Activated CD4-positive, alpha-beta T cell treated with anti-CD3 and anti-CD28 coated beads, Interleukin-2, amount 50 U/mL, for 24 hours (primary cell): Measurements from ENCODE around the gene CIT.

Source experiments
- DNase-seq, 2 donors: peaks; one replicate each; pipeline ENCODE4 v3.0.0-alpha.2; 2020; ENCODE audit warnings: low read depth in 1 of 2, low spot score in 1 of 2

Gene CIT

DNA sequence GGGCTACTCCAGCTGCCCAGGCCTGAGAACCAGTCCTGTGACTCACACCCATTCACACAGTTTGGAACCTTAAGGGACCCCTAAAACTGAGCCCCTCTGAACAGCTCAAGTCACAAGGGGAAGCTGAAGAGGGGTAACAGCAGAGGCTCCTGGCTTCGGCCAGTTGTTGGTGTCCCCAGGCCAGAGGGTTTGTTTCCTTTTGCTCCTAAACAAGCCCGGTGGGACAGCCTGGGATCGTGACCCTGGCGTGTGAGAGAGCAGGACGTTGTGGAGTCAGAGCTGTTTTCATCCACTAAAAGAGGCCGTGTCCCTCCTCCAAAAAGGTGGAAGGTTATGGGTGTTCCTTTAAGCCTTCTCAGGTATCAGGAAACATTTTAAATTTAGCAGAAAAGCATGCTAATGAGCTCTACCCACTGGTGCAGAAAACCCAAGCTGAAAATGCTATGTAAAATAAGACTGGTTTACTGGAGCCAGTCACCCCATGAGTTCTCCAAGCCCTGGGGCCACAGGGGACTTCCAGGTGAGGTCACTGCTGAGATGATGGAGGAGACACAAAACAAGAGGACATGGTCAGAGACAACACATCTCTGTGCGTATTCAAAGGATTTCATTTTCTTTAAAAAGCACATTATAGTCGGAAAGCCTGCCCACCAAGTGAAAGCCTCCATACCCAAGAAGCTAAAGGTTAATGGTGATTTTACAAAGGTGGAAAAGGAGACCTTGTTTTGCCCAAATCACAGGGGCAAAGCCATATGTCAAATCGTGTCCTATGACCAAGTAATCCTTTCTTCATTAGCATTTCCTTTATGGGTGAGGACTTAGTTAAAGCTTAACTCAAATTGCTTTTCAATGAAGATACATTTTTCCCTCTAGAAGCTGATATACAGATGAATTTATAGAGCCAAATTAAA, 195.1 kb downstream of the CIT start:
- DNase-seq, result no peak

- no peak for DNase-seq
Observed at GRCh38 chr12:119681111-119681510, 196.0 kb downstream of the CIT start.

GRCh38 chr12:119679490-119679889, 197.6 kb downstream of the CIT start:
- no peak for DNase-seq

- DNase-seq, result no peak
Observed at GRCh38 chr12:119679081-119679480, 198.0 kb downstream of the CIT start.

GRCh38 chr12:119678459-119678858, 198.7 kb downstream of the CIT start:
- no peak for DNase-seq

DNA sequence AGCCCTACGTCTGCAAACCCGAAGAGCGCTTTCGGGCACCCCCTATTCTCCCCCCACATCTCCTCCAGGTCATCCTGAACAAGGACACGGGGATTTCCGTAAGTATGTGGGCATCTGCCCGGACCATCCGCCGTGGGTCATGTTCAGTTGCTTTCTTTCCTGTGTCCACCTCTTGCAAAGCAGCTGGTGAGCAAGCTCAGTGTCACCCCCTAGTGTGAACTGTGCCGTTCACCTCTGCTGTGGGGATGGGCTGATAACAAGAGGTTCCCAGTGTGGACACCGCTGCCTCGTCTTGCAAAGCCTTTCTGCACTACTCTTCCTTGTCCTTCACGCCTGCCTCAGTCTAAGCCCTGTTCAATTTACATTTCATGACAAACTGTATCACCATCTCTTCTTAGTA, 200.5 kb downstream of the CIT start:
- DNase-seq, result no peak

DNA sequence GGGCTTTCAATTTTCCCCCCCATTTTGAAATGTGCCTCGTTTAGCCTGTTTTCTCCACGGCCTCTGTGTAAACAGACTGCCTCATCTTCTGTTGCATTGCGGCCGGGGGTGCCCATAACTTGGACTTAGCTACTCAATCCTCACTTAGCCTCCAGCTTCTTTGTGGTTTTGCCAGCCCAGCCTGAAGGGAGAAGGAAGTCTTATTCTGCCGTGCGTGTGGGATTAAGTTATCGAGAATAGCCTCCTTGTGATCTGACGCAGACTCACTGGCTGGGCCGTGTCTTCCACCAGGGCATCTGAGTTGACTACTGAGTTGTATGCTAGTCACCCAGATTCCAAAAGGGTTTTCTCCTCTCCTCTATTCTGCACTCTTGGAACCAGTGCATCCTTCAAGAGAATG, 201.1 kb downstream of the CIT start:
- no peak for DNase-seq

DNA sequence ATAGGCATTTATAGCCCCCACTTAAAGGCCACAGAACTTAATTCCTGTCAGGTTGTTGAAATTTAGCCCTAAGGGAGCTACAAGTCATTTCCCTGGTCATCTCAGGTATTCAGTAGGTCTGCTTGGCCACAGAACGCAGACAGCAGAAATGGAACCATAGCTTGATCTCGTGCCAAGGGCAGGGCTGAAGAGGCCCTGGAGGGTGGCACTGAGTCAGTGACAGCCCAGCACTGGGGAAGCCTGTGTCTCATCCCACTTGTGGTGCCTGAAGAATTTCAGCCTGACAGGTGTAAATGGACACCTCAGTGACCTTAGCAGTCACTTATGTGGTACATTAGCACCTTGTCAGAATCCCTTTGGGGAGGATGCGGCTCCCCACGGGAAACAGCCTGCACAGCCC, 202.6 kb downstream of the CIT start:
- DNase-seq, result no peak

- no peak for DNase-seq
Observed at GRCh38 chr12:119673634-119674033, 203.5 kb downstream of the CIT start.

DNA sequence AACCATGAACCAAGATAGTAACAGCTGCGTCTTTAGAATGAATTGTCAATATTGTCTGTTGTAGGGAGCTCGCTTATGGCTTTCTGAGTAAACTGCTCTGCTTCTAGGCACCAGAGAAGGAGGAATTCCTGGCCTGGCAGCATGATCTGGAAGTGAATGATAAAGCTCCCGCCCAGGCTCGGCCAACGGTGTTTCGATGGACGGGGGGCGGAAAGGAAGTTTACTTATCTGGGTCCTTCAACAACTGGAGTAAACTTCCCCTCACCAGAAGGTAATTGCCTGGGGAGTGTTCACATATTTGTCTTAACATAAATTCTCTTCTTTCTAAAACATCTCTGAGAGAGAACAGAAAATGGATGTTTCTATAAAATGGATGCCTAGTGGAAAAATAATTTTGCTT, 204.9 kb downstream of the CIT start:
- DNase-seq, result no peak

- no peak for DNase-seq
Observed at GRCh38 chr12:119671070-119671469, 206.1 kb downstream of the CIT start.

- DNase-seq, result no peak
Observed at GRCh38 chr12:119669744-119670472, 207.2 kb downstream of the CIT start.

- no peak for DNase-seq
Observed at GRCh38 chr12:119668324-119668841, 208.7 kb downstream of the CIT start.

GRCh38 chr12:119667577-119668323, 209.4 kb downstream of the CIT start, which contains the start of gene PRKAB1:
PRKAB1 (plus strand) TSS chr12:119668133; CDS start chr12:119668245, 112 bp downstream.
- DNase-seq, result peak; percentile 84 to 95

GRCh38 chr12:119666900-119667576, 210.1 kb downstream of the CIT start:
- no peak for DNase-seq

DNA sequence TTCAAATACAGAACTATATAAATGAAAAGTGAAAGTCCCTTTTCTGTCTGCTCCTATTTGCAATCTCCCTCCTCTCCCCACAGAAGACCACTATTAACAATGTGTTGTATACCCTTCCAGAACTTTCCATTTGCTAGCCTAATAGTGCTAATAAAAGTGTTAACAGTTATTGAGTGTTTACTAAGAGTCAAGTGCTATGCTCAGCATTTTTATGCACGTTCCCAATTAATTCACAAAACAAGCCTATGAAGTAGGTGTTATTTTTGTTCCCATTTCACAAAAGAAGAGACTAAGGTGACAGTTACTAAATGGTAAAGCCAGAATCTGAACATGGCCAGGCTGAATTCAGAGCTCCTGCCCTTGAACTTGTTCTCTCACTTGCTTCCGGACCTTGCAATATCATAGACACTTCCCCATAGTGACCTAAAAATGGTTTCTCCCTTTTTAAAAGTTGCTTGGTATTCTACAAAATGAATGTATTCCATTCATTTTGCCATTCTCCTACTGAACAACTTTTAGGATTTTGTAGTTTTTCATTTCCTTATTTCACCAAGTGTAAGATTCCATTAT, 210.8 kb downstream of the CIT start:
- no peak for DNase-seq

DNA sequence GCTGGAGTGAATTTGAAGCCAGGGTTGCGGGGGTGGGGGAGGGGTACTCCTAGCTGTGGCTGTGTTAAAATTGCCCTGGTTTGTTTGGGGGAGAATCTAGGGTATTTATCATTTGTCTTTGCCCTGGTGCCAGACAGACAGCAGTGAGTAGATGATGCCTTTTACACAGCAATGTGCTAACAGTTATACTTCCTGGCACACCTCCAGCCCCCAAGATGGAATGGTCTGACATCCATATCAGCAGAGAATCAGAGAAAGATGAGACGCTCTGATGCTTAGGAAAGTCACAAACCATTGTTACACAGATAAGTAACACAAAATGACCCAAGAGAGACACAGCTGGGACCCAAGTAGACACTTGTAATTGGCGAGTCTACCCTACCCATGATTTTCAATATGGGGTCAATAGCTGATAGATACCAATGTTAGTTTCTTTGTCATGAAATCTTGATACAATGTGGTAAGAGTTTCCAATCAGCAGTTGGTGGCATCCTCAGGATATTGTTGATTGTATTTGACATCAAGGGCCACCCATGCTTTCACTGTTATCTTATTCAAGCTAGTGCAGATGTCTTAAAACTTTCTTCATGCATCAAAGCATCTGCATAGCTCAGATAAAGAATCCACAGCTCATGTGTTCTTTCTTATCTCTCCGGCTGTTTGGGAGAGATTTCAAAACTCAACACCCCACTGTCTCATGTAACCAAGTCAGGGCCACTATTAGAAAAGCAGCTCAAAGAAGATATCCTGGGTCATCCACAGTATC, 211.8 kb downstream of the CIT start:
- no peak for DNase-seq

DNA sequence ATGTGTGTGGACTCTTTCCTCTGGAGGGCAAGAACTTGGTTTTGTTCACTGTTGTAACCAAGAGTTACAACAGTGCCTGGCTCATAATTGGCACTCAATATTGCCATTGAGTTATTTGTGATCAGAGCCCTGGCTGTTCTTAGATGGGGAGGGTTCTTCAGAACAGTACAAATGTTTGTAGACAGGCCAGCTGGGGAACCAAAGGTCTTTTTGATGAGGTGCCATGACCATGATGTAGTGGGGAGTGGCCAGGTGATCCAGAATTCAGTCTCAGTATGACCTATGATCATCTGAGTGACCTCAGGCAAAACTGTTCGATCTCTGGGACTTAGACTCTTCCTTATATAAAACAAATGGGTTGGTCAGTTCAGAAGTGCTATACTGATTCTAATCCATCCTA, 212.5 kb downstream of the CIT start:
- no peak for DNase-seq

GRCh38 chr12:119661882-119662281, 215.2 kb downstream of the CIT start:
- no peak for DNase-seq

DNA sequence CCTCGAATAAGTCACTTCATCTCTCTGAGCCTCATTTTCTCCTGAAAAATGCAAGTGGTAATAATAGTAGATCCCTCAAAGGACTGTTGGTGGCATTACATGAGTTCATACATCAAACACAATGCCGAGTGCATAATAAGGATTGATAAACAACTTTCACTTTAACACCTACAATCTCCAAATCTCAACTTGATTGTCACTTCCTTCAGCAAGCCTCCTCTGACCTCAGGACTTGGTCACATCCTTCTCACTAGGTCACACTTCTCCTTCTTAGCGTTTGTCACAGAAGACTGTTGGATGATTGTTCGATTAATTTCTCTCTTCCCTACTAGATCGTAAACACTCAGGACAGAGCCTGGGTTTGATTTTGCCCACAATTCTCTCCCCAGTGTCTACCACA, 217.0 kb downstream of the CIT start:
- DNase-seq, result no peak
